ENCODE results near the gene MLST8.

Gene MLST8

DNA sequence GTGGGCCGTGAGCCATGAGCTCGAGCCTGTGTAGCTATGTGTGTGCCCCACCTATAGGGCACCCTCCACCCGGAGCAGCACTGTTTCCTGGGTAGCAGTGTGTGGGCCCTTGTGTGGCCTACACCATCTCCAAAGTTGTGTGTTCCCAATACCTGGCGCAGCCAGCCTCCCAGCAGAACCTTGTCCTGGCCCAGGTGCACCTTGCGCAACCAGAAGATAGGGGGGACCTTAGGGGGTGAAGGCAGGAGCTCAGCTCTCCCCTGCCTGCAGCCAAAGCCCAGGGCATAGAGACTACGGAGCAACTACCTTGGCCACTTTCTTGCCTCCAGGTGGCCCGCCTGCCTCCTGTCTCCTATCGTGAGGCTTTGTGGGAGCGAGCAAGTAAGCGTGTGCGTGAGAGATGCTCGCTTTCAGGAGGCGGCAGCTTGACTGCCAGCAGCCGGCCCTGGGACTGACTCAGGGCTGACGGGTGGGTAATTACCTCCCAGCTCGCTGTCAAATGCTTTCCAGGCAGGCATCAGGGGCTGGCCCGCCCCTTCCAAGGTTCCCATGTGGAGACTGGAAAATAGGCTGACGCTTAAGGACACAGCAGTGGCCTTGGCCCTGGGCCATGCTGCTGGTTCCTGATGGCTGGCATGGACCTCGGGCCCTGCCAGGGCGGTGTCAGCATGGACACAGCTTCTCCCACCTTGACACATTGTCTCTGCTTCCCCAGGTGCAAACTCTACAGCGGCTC, 30.7 kb upstream of the MLST8 start:
- no peaks in the 10 kb centered on the region for H3K27me3 ChIP-seq (ENCODE audit: control insufficient read depth, insufficient read depth, low read length)
- no peak overlapping the region for H3K9ac ChIP-seq (ENCODE audit: low read depth, low read length)
- no peaks in the 10 kb centered on the region for H3K9me3 ChIP-seq (replicated peaks; ENCODE audit: low read length)
- peaks cover 56% of the 10 kb centered on the region for H3K36me3 ChIP-seq (ENCODE audit: insufficient read depth, low read length)
- no peaks in the 10 kb centered on the region for H3K4me1 ChIP-seq (ENCODE audit: control insufficient read depth, insufficient read depth, low read length)
- no peak overlapping the region for H3K4me3 ChIP-seq (ENCODE audit: low read length)
- no peak overlapping the region for H3K4me2 ChIP-seq (ENCODE audit: low read length)

DNA sequence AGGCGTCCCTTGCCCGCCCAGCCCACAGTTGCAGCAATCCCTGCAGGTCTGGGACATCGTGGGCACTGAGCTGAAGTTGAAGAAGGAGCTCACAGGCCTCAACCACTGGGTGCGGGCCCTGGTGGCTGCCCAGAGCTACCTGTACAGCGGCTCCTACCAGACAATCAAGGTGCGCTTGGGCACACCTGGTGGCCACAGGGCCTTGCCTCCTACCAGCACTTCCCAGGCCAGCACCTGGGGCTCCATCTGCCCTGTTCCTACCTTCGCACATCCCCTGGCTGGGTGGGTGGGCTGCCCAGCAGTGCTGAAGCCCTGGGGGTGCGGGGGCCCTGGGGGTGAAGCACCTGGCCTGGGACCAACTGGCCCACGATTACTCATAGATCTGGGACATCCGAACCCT, 29.8 kb upstream of the MLST8 start:
- Histone ChIP-seq H3K4me3 (ENCODE audit: low read length) (no peak overlapping the region), H3K4me1 (ENCODE audit: control insufficient read depth, insufficient read depth, low read length) (no peaks in the 10 kb centered on the region), H3K4me2 (ENCODE audit: low read length) (no peak overlapping the region), H3K36me3 (ENCODE audit: insufficient read depth, low read length) (peaks cover 55% of the 10 kb centered on the region), H3K9ac (ENCODE audit: low read depth, low read length) (no peak overlapping the region), H3K27me3 (ENCODE audit: control insufficient read depth, insufficient read depth, low read length) (no peaks in the 10 kb centered on the region), H3K9me3 (replicated peaks; ENCODE audit: low read length) (no peaks in the 10 kb centered on the region)

DNA sequence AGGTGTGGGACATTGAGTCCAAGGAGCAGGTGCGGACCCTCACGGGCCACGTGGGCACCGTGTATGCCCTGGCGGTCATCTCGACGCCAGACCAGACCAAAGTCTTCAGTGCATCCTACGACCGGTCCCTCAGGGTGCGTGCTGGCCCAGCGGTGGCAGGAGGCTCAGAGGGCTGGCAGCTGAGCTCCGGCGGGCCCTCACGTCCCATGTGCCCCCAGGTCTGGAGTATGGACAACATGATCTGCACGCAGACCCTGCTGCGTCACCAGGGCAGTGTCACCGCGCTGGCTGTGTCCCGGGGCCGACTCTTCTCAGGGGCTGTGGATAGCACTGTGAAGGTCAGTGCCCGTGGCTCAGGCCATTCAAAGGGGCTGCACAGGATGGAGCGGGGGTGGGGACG, 29.2 kb upstream of the MLST8 start:
- no peaks in the 10 kb centered on the region for H3K9me3 ChIP-seq (replicated peaks; ENCODE audit: low read length)
- no peak overlapping the region for H3K9ac ChIP-seq (ENCODE audit: low read depth, low read length)
- H3K4me1 ChIP-seq (ENCODE audit: control insufficient read depth, insufficient read depth, low read length), result no peaks in the 10 kb centered on the region
- H3K27me3 ChIP-seq (ENCODE audit: control insufficient read depth, insufficient read depth, low read length), result no peaks in the 10 kb centered on the region
- no peak overlapping the region for H3K4me2 ChIP-seq (ENCODE audit: low read length)
- H3K4me3 ChIP-seq (ENCODE audit: low read length), result no peak overlapping the region
- peaks cover 49% of the 10 kb centered on the region for H3K36me3 ChIP-seq (ENCODE audit: insufficient read depth, low read length)

DNA sequence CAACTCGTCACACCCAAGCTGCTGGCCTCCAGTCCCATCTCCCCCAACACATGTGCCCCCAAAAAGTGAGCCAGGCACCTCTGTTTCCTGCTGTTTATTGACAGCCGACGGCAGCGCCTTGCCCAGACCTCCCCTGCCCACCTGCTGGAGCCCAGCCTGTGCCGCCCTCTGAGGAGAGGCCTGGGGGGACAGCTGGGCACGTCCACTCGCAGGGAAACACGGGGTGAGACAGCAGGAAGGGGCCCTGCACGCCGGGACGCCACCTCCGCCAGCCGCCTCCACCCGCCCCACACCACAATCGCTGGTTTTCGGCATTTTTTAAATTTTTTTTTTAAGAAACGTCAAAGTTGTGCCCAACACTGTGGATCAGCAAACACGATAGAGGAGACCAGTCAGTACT, 28.2 kb upstream of the MLST8 start:
- Histone ChIP-seq H3K27me3 (ENCODE audit: control insufficient read depth, insufficient read depth, low read length) (no peaks in the 10 kb centered on the region), H3K9ac (ENCODE audit: low read depth, low read length) (no peak overlapping the region), H3K4me3 (ENCODE audit: low read length) (no peak overlapping the region), H3K36me3 (ENCODE audit: insufficient read depth, low read length) (peaks cover 45% of the 10 kb centered on the region), H3K4me1 (ENCODE audit: control insufficient read depth, insufficient read depth, low read length) (no peaks in the 10 kb centered on the region), H3K4me2 (ENCODE audit: low read length) (no peak overlapping the region), H3K9me3 (replicated peaks; ENCODE audit: low read length) (no peaks in the 10 kb centered on the region)

GRCh38 chr16:2177561-2177960, 27.7 kb upstream of the MLST8 start:
- Histone ChIP-seq H3K4me1 (ENCODE audit: control insufficient read depth, insufficient read depth, low read length) (no peaks in the 10 kb centered on the region), H3K4me3 (ENCODE audit: low read length) (no peak overlapping the region), H3K9me3 (replicated peaks; ENCODE audit: low read length) (no peaks in the 10 kb centered on the region), H3K27me3 (ENCODE audit: control insufficient read depth, insufficient read depth, low read length) (no peaks in the 10 kb centered on the region), H3K9ac (ENCODE audit: low read depth, low read length) (no peak overlapping the region), H3K36me3 (ENCODE audit: insufficient read depth, low read length) (peaks cover 43% of the 10 kb centered on the region), H3K4me2 (ENCODE audit: low read length) (no peak overlapping the region)

DNA sequence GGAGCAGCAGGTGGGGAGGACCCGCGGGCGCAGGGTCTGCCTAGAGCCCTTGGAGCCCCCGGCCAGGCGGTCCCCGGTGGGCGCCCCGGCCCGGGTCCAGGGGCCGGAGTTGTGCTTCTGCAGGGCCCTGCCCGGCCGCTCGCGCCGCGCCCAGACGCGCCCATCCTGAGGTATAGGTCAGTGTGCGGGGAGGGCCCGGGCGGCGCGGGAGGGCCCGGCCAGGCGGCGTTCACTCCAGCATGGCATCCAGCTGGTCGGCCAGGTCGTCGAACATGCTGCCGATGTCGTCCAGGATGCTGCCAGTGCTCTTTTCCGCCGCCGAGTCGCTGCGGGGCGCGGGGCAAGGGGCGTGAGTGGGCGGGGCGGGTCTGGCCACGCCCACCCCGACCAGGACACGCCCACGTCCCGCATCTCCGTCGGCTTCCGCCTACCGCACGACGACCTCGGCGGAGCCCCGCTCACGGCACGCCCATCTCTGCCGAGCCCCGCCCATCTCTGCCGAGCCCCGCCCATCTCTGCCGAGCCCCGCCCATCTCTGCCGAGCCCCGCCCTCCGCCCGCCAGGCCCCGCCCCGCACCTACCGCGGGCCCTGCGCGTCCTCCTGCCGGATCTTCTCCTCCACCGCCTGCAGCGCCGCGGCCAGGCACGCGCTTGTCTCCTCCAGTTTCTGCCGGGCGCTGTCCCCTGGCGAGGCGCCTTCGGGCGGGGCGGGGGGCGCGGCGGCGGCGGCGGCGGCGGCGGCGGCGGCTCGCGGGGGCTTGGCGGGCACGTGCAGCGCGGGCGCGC, 26.7 kb upstream of the MLST8 start:
- no peaks in the 10 kb centered on the region for H3K27me3 ChIP-seq (ENCODE audit: control insufficient read depth, insufficient read depth, low read length)
- H3K4me1 ChIP-seq (ENCODE audit: control insufficient read depth, insufficient read depth, low read length), result no peaks in the 10 kb centered on the region
- H3K9me3 ChIP-seq (replicated peaks; ENCODE audit: low read length), result no peaks in the 10 kb centered on the region
- H3K4me2 ChIP-seq (ENCODE audit: low read length), result no peak overlapping the region
- H3K36me3 ChIP-seq (ENCODE audit: insufficient read depth, low read length), result peaks cover 37% of the 10 kb centered on the region
- H3K4me3 ChIP-seq (ENCODE audit: low read length), result no peak overlapping the region
- H3K9ac ChIP-seq (ENCODE audit: low read depth, low read length), result no peak overlapping the region

GRCh38 chr16:2179107-2179501, 26.1 kb upstream of the MLST8 start:
- no peak overlapping the region for H3K4me2 ChIP-seq (ENCODE audit: low read length)
- H3K4me3 ChIP-seq (ENCODE audit: low read length), result no peak overlapping the region
- no peaks in the 10 kb centered on the region for H3K4me1 ChIP-seq (ENCODE audit: control insufficient read depth, insufficient read depth, low read length)
- no peak overlapping the region for H3K9ac ChIP-seq (ENCODE audit: low read depth, low read length)
- H3K27me3 ChIP-seq (ENCODE audit: control insufficient read depth, insufficient read depth, low read length), result no peaks in the 10 kb centered on the region
- no peaks in the 10 kb centered on the region for H3K9me3 ChIP-seq (replicated peaks; ENCODE audit: low read length)
- peaks cover 33% of the 10 kb centered on the region for H3K36me3 ChIP-seq (ENCODE audit: insufficient read depth, low read length)

- Histone ChIP-seq H3K9ac (ENCODE audit: low read depth, low read length) (no peak overlapping the region), H3K4me3 (ENCODE audit: low read length) (no peak overlapping the region)
These were observed 25.7 kb upstream of the MLST8 start for GRCh38 chr16:2179576-2179975.

GRCh38 chr16:2180461-2180860, 24.8 kb upstream of the MLST8 start:
- H3K4me3 ChIP-seq (ENCODE audit: low read length), result no peak overlapping the region
- no peak overlapping the region for H3K9ac ChIP-seq (ENCODE audit: low read depth, low read length)
- no peaks in the 10 kb centered on the region for H3K9me3 ChIP-seq (replicated peaks; ENCODE audit: low read length)
- peaks cover 20% of the 10 kb centered on the region for H3K36me3 ChIP-seq (ENCODE audit: insufficient read depth, low read length)
- no peaks in the 10 kb centered on the region for H3K4me1 ChIP-seq (ENCODE audit: control insufficient read depth, insufficient read depth, low read length)
- no peak overlapping the region for H3K4me2 ChIP-seq (ENCODE audit: low read length)
- H3K27me3 ChIP-seq (ENCODE audit: control insufficient read depth, insufficient read depth, low read length), result peaks cover 3% of the 10 kb centered on the region

More at GRCh38 chr16:2179576-2179975, 25.7 kb upstream of the MLST8 start:
- Histone ChIP-seq H3K36me3 (ENCODE audit: insufficient read depth, low read length) (peaks cover 29% of the 10 kb centered on the region), H3K9me3 (replicated peaks; ENCODE audit: low read length) (no peaks in the 10 kb centered on the region), H3K27me3 (ENCODE audit: control insufficient read depth, insufficient read depth, low read length) (peaks cover 3% of the 10 kb centered on the region), H3K4me2 (ENCODE audit: low read length) (no peak overlapping the region), H3K4me1 (ENCODE audit: control insufficient read depth, insufficient read depth, low read length) (no peaks in the 10 kb centered on the region)

GRCh38 chr16:2180962-2181923, 24.0 kb upstream of the MLST8 start:
- Histone ChIP-seq H3K27me3 (ENCODE audit: control insufficient read depth, insufficient read depth, low read length) (peaks cover 3% of the 10 kb centered on the region), H3K9ac (ENCODE audit: low read depth, low read length) (no peak overlapping the region), H3K9me3 (replicated peaks; ENCODE audit: low read length) (no peaks in the 10 kb centered on the region), H3K4me1 (ENCODE audit: control insufficient read depth, insufficient read depth, low read length) (no peaks in the 10 kb centered on the region), H3K4me2 (ENCODE audit: low read length) (no peak overlapping the region), H3K4me3 (ENCODE audit: low read length) (no peak overlapping the region), H3K36me3 (ENCODE audit: insufficient read depth, low read length) (peaks cover 13% of the 10 kb centered on the region)

- Histone ChIP-seq H3K4me3 (ENCODE audit: low read length) (no peak overlapping the region), H3K4me2 (ENCODE audit: low read length) (no peak overlapping the region), H3K9me3 (replicated peaks; ENCODE audit: low read length) (no peaks in the 10 kb centered on the region), H3K27me3 (ENCODE audit: control insufficient read depth, insufficient read depth, low read length) (peaks cover 3% of the 10 kb centered on the region), H3K9ac (ENCODE audit: low read depth, low read length) (no peak overlapping the region), H3K36me3 (ENCODE audit: insufficient read depth, low read length) (peaks cover 8% of the 10 kb centered on the region), H3K4me1 (ENCODE audit: control insufficient read depth, insufficient read depth, low read length) (no peaks in the 10 kb centered on the region)
These were observed 23.3 kb upstream of the MLST8 start for GRCh38 chr16:2181952-2182351.
